Panc1 (cell line): ENCODE measurements around the gene TRIM27. TPM values are rescaled to one million over a fixed set of nuclear protein-coding genes. Genes with fewer than 3 reads are reported as not detected.

Source experiments
- ATAC-seq: fragments of 200-7000 bp; cut with Tn5 transposase; 2 replicates; pipeline ENCODE4 v1.9.1; 2020; ENCODE audit warnings: mild to moderate bottlenecking, moderate library complexity
- BruUV-seq: library from RNA; stranded (reverse); fragments of 400-500 nt; replicated peaks from 2 replicates; lab custom pipeline; 2021; lab: Mats Ljungman, UMichigan
- CTCF ChIA-PET: fragments of 300-600 bp; sonication (Branson Sonifier 250); formaldehyde crosslinking; loops from one replicate; lab custom pipeline; 2022; ENCODE audit warnings: antibody characterized with exemption; lab: Charles Lee
- POLR2A ChIA-PET: fragments of 300-600 bp; sonication (Branson Sonifier 250); formaldehyde crosslinking; loops from one replicate; lab custom pipeline; 2022; ENCODE audit warnings: antibody characterized with exemption; lab: Charles Lee
- DNase-seq: peaks from one replicate; pipeline ENCODE4 v3.0.0-alpha.2; 2010; ENCODE audit warnings: low read depth, low spot score
- H3K27ac ChIP-seq: 2 replicates; pipeline ENCODE4 v1.5.1; 2011; ENCODE audit warnings: mild to moderate bottlenecking, low read length, inconsistent platforms
- H3K27me3 ChIP-seq: fragments of 200-500 bp; sonication (Bioruptor generic); 2 replicates; pipeline ENCODE4 v1.6.0; 2014; ENCODE audit warnings: low read length, inconsistent platforms; ENCODE audit not compliant: control insufficient read depth, insufficient read depth
- H3K36me3 ChIP-seq: fragments of 200-500 bp; sonication (Bioruptor generic); 2 replicates; pipeline ENCODE4 v1.5.1; 2014; ENCODE audit warnings: inconsistent platforms, mild to moderate bottlenecking, low read length, moderate library complexity; ENCODE audit not compliant: control insufficient read depth, insufficient read depth
- H3K4me1 ChIP-seq: 2 replicates; pipeline ENCODE4 v1.5.1; 2011; ENCODE audit warnings: inconsistent platforms, mild to moderate bottlenecking, low read length, moderate library complexity; ENCODE audit not compliant: control insufficient read depth, insufficient read depth
- H3K4me3 ChIP-seq, 2 experiments: 2 replicates each; pipeline ENCODE4 v1.5.1; 2011 to 2012; ENCODE audit warnings: low read depth in 2 of 2, low read length in 2 of 2, mild to moderate bottlenecking in 2 of 2, inconsistent platforms in 1 of 2, moderate library complexity in 1 of 2
- H3K9me3 ChIP-seq: fragments of 200-500 bp; sonication (Bioruptor generic); 2 replicates; pipeline ENCODE4 v1.5.1; 2014; ENCODE audit warnings: low read depth, mild to moderate bottlenecking, inconsistent platforms, low read length, moderate library complexity; ENCODE audit not compliant: control insufficient read depth, insufficient read depth
- CTCF ChIP-seq: fragments of 450-650 bp; IDR thresholded peaks from 2 replicates; pipeline ENCODE4 v1.5.1; 2017; ENCODE audit warnings: mild to moderate bottlenecking
- POLR2AphosphoS5 ChIP-seq: IDR thresholded peaks from 2 replicates; pipeline ENCODE4 v1.6.1; 2012; ENCODE audit warnings: mild to moderate bottlenecking, low read depth, low read length, moderate library complexity
- REST ChIP-seq, 2 experiments: IDR thresholded peaks; 2 replicates each; pipeline ENCODE4 v1.6.1; 2011 to 2012; ENCODE audit warnings: low read depth in 2 of 2, control low read depth in 1 of 2, low read length in 1 of 2, mild to moderate bottlenecking in 1 of 2, moderate library complexity in 1 of 2; ENCODE audit not compliant: insufficient read depth in 1 of 2
- SIN3A ChIP-seq: IDR thresholded peaks from 2 replicates; pipeline ENCODE4 v1.6.1; 2012; ENCODE audit warnings: low read depth, mild to moderate bottlenecking, low read length, moderate library complexity, borderline replicate concordance; ENCODE audit not compliant: insufficient read depth
- TCF7L2 ChIP-seq: IDR thresholded peaks from 2 replicates; pipeline ENCODE4 v1.6.1; 2011; ENCODE audit warnings: mild to moderate bottlenecking, low read depth, low read length, inconsistent platforms
- in situ Hi-C: cut with HindIII; loops from 2 replicates; pipeline ENCODE4 v1.10.0; 2016; ENCODE audit warnings: low sequenced_read_pairs, low pct_unique_long_range_greater_than_20kb
- intact Hi-C: fragments of 100-400 bp; cut with micrococcal nuclease; formaldehyde crosslinking; loops from one replicate; pipeline ENCODE4 v1.10.0; 2022; ENCODE audit not compliant: unreplicated experiment
- total RNA-seq: library from RNA; stranded (reverse); gene quantifications from one replicate; pipeline ENCODE4 v1.2.1, GENCODE V29; 2021; ENCODE audit not compliant: unreplicated experiment

The TRIM27 gene
- total RNA-seq, 1 experiment from 2014 or later = 53.0 TPM

- no TSS peak for BruUV-seq
- ChIA-PET CTCF (no interaction called here), POLR2A (no interaction called here)
- Histone ChIP-seq H3K27ac (no peak overlapping the region), H3K9me3 (no peaks in the 10 kb centered on the region), H3K36me3 (peaks cover 46% of the 10 kb centered on the region), H3K27me3 (no peaks in the 10 kb centered on the region), H3K4me3 (no peak overlapping the region), H3K4me1 (no peaks in the 10 kb centered on the region)
- TF ChIP-seq REST (IDR thresholded peaks at IDR 0.05; ENCODE audit: insufficient read depth in 1 of 2, low read depth in 2 of 2, low read length in 1 of 2) (no peak), CTCF (no peak), SIN3A (no peak), POLR2AphosphoS5 (no peak), TCF7L2 (no peak)
- no peak for DNase-seq
- in situ Hi-C loops = no loop called here
- intact Hi-C loops = no loop called here
- ATAC-seq = no peak
Observed at GRCh38 chr6:28906669-28907068, 17.1 kb downstream of the TRIM27 start.

- peaks cover 44% of the 10 kb centered on the region for H3K36me3 ChIP-seq
- CTCF ChIA-PET = no interaction called here
Observed at GRCh38 chr6:28903686-28904085, 20.1 kb downstream of the TRIM27 start.

More at GRCh38 chr6:28903686-28904085, 20.1 kb downstream of the TRIM27 start:
- no peaks in the 10 kb centered on the region for H3K4me1 ChIP-seq
- H3K27ac ChIP-seq = no peak overlapping the region
- intact Hi-C loops (no loop called here), in situ Hi-C loops (no loop called here)
- DNase-seq (no peak), ATAC-seq (no peak)
- no peak overlapping the region for H3K4me3 ChIP-seq
- POLR2A ChIA-PET = no interaction called here
- H3K27me3 ChIP-seq = no peaks in the 10 kb centered on the region
- no TSS peak for BruUV-seq
- TF ChIP-seq CTCF = no peak
- TF ChIP-seq POLR2AphosphoS5 = no peak
- no peak for TF ChIP-seq TCF7L2
- no peak for TF ChIP-seq SIN3A
- TF ChIP-seq REST (IDR thresholded peaks at IDR 0.05; ENCODE audit: insufficient read depth in 1 of 2, low read depth in 2 of 2, low read length in 1 of 2) = no peak
- no peaks in the 10 kb centered on the region for H3K9me3 ChIP-seq
